Mucosa of rectum (tissue), 2 donors: ENCODE data around the gene KRTAP19-2.
"Not testable (repeated sequence)": the region's sequence is repeated elsewhere in the genome, so short reads cannot be mapped to it uniquely, and the experiment has no call there.

Experiments used
- H3K27ac ChIP-seq, 2 donors: one replicate each; pipeline ENCODE4 v1.7.0; 2013; ENCODE audit warnings: inconsistent platforms in 2 of 2, low read depth in 2 of 2, low read length in 2 of 2
- H3K27me3 ChIP-seq, 2 donors: one replicate each; pipeline ENCODE4 v1.7.0; 2013; ENCODE audit warnings: low read length in 2 of 2; ENCODE audit not compliant: control insufficient read depth in 2 of 2, insufficient read depth in 2 of 2
- H3K36me3 ChIP-seq, 2 donors: one replicate each; pipeline ENCODE4 v1.7.0; 2013; ENCODE audit warnings: low read length in 2 of 2; ENCODE audit not compliant: control insufficient read depth in 2 of 2, insufficient read depth in 2 of 2
- H3K4me1 ChIP-seq, 2 donors: one replicate each; pipeline ENCODE4 v1.7.0; 2013; ENCODE audit warnings: low read length in 2 of 2, mild to moderate bottlenecking in 1 of 2; ENCODE audit not compliant: control insufficient read depth in 2 of 2, insufficient read depth in 2 of 2
- H3K4me3 ChIP-seq, 2 donors: one replicate each; pipeline ENCODE4 v1.7.0; 2013; ENCODE audit warnings: low read length in 2 of 2
- H3K9ac ChIP-seq, 2 donors: one replicate each; pipeline ENCODE4 v1.7.0; 2013; ENCODE audit warnings: low read length in 2 of 2, low read depth in 1 of 2, mild to moderate bottlenecking in 1 of 2
- H3K9me3 ChIP-seq, 2 donors: one replicate each; pipeline ENCODE4 v1.7.0; 2013; ENCODE audit warnings: low read length in 2 of 2; ENCODE audit not compliant: control insufficient read depth in 2 of 2
- donor health status: healthy.
- donor health status: Normal muscosa, but diverticular disease.

The KRTAP19-2 gene

GRCh38 chr21:30487336-30487735, at the start of gene KRTAP19-2:
KRTAP19-2 (minus strand) TSS chr21:30487436; CDS start chr21:30487348, 88 bp downstream.
- Histone ChIP-seq H3K27me3 (no peaks in the 10 kb centered on the region), H3K4me3 (no peak within 1 kb of the TSS), H3K4me1 (no peaks in the 10 kb centered on the region), H3K9ac (no peak within 1 kb of the TSS), H3K9me3 (peaks cover under 1 to 5% of the 10 kb centered on the region in 2 donors), H3K27ac (no peak within 1 kb of the TSS), H3K36me3 (no peaks in the 10 kb centered on the region)

GRCh38 chr21:30518876-30519275, 31.6 kb upstream of the KRTAP19-2 start:
- H3K4me1 ChIP-seq, result no peaks in the 10 kb centered on the region
- H3K4me3 ChIP-seq, result no peak overlapping the region
- no peak overlapping the region for H3K9ac ChIP-seq
- H3K9me3 ChIP-seq, result no peaks in the 10 kb centered on the region
- H3K36me3 ChIP-seq, result no peaks in the 10 kb centered on the region
- H3K27ac ChIP-seq, result no peak overlapping the region
- no peaks in the 10 kb centered on the region for H3K27me3 ChIP-seq

- Histone ChIP-seq H3K9ac (no peak overlapping the region), H3K27me3 (no peaks in the 10 kb centered on the region), H3K4me1 (no peaks in the 10 kb centered on the region), H3K9me3 (no peaks in the 10 kb centered on the region), H3K36me3 (no peaks in the 10 kb centered on the region), H3K27ac (no peak overlapping the region), H3K4me3 (no peak overlapping the region)
Measured at GRCh38 chr21:30515681-30516080, 28.4 kb upstream of the KRTAP19-2 start.

- H3K4me1 ChIP-seq, H3K27ac ChIP-seq, H3K27me3 ChIP-seq, H3K9ac ChIP-seq, H3K36me3 ChIP-seq, H3K4me3 ChIP-seq, H3K9me3 ChIP-seq: not testable (repeated sequence)
Measured at GRCh38 chr21:30505621-30506205, 18.5 kb upstream of the KRTAP19-2 start.

GRCh38 chr21:30502041-30502440, 14.8 kb upstream of the KRTAP19-2 start, which contains the start of gene KRTAP19-5:
KRTAP19-5 (minus strand) TSS chr21:30502141; CDS start chr21:30502090, 51 bp downstream.
- Histone ChIP-seq H3K27me3 (no peaks in the 10 kb centered on the region), H3K4me3 (no peak within 1 kb of the TSS), H3K4me1 (no peaks in the 10 kb centered on the region), H3K36me3 (no peaks in the 10 kb centered on the region), H3K27ac (no peak within 1 kb of the TSS), H3K9ac (no peak within 1 kb of the TSS), H3K9me3 (no peaks in the 10 kb centered on the region)

GRCh38 chr21:30497065-30497464, 9.8 kb upstream of the KRTAP19-2 start, which contains the start of gene KRTAP19-4:
KRTAP19-4 (minus strand) TSS chr21:30497165; CDS start chr21:30497110, 55 bp downstream.
- H3K4me1 ChIP-seq, result no peaks in the 10 kb centered on the region
- H3K27ac ChIP-seq, result no peak within 1 kb of the TSS
- no peak within 1 kb of the TSS for H3K9ac ChIP-seq
- no peaks in the 10 kb centered on the region for H3K27me3 ChIP-seq
- no peaks in the 10 kb centered on the region for H3K36me3 ChIP-seq
- H3K9me3 ChIP-seq, result peaks cover 0 to 3% of the 10 kb centered on the region in 2 donors
- H3K4me3 ChIP-seq, result no peak within 1 kb of the TSS

- Histone ChIP-seq H3K27me3 (no peaks in the 10 kb centered on the region), H3K9ac (no peak within 1 kb of the TSS), H3K27ac (no peak within 1 kb of the TSS), H3K9me3 (peaks cover 0 to 5% of the 10 kb centered on the region in 2 donors), H3K4me1 (no peaks in the 10 kb centered on the region), H3K4me3 (no peak within 1 kb of the TSS), H3K36me3 (no peaks in the 10 kb centered on the region)
Measured at GRCh38 chr21:30491963-30492428, 4.8 kb upstream of the KRTAP19-2 start, which contains the start of gene KRTAP19-3. KRTAP19-3 (minus strand) TSS chr21:30492013; CDS start chr21:30491957, 56 bp downstream.

GRCh38 chr21:30486180-30486579, 1.1 kb downstream of the KRTAP19-2 start:
- no peaks in the 10 kb centered on the region for H3K36me3 ChIP-seq
- no peak overlapping the region for H3K4me3 ChIP-seq
- H3K9ac ChIP-seq, result no peak overlapping the region
- no peaks in the 10 kb centered on the region for H3K27me3 ChIP-seq
- no peak overlapping the region for H3K27ac ChIP-seq
- H3K4me1 ChIP-seq, result no peaks in the 10 kb centered on the region
- H3K9me3 ChIP-seq, result peaks cover 3 to 5% of the 10 kb centered on the region in 2 donors

GRCh38 chr21:30482130-30482529, 5.1 kb downstream of the KRTAP19-2 start:
- Histone ChIP-seq H3K36me3 (no peaks in the 10 kb centered on the region), H3K27ac (no peak overlapping the region), H3K4me1 (no peaks in the 10 kb centered on the region), H3K4me3 (no peak overlapping the region), H3K9ac (no peak overlapping the region), H3K9me3 (peaks cover 3 to 8% of the 10 kb centered on the region in 2 donors), H3K27me3 (no peaks in the 10 kb centered on the region)

GRCh38 chr21:30480145-30480544, 7.1 kb downstream of the KRTAP19-2 start, which contains the start of gene KRTAP19-1:
KRTAP19-1 (minus strand) TSS chr21:30480367; CDS start chr21:30480317, 50 bp downstream.
- H3K27me3 ChIP-seq, result no peaks in the 10 kb centered on the region
- no peak within 1 kb of the TSS for H3K4me3 ChIP-seq
- H3K9me3 ChIP-seq, result peaks cover 2 to 8% of the 10 kb centered on the region in 2 donors
- H3K27ac ChIP-seq, result no peak within 1 kb of the TSS
- no peaks in the 10 kb centered on the region for H3K4me1 ChIP-seq
- no peaks in the 10 kb centered on the region for H3K36me3 ChIP-seq
- no peak within 1 kb of the TSS for H3K9ac ChIP-seq
